Measurements from ENCODE around the gene F13B.

- no peak for TF ChIP-seq POLR2A (IDR thresholded peaks at IDR 0.05)
- TF ChIP-seq CTCF (IDR thresholded peaks at IDR 0.05) = no peak
Observed at GRCh38 chr1:197099444-197099843, 32.4 kb upstream of the F13B start.

Data from esophagus squamous epithelium (tissue), 4 donors.